Kidney (tissue), 14 donors: ENCODE measurements around the gene RGS4. TPM values are rescaled to one million over a fixed set of nuclear protein-coding genes. Genes with fewer than 3 reads are reported as not detected.

Source experiments
- DNase-seq, 5 donors: peaks; one replicate each; pipeline ENCODE4 v3.0.0-alpha.2; 2013 to 2020
- FAIRE-seq: peaks from 2 replicates; lab custom pipeline; 2012; peaks lifted over from hg19 to GRCh38; lab: Jason Lieb, UNC
- H3K27ac ChIP-seq, 2 donors: one replicate each; pipeline ENCODE4 v1.7.0; 2013; ENCODE audit warnings: low read depth in 2 of 2, low read length in 2 of 2, inconsistent platforms in 1 of 2
- H3K27me3 ChIP-seq: one replicate; pipeline ENCODE4 v1.7.1; 2013; ENCODE audit warnings: low read length, inconsistent platforms; ENCODE audit not compliant: control insufficient read depth, insufficient read depth
- H3K36me3 ChIP-seq, 3 donors: one replicate each; pipeline versions ENCODE4 v1.7.0 to v1.7.1; 2013; ENCODE audit warnings: low read length in 3 of 3, control low read depth in 1 of 3, inconsistent platforms in 1 of 3; ENCODE audit not compliant: insufficient read depth in 3 of 3, control insufficient read depth in 2 of 3
- H3K4me1 ChIP-seq, 3 donors: one replicate each; pipeline versions ENCODE4 v1.7.0 to v1.7.1; 2013; ENCODE audit warnings: low read length in 3 of 3, inconsistent platforms in 1 of 3, low read depth in 1 of 3; ENCODE audit not compliant: control insufficient read depth in 2 of 3, insufficient read depth in 2 of 3
- H3K4me3 ChIP-seq, 3 donors: one replicate each; pipeline versions ENCODE4 v1.7.0 to v1.8.1; 2013; ENCODE audit warnings: low read length in 3 of 3, control low read depth in 1 of 3, inconsistent platforms in 1 of 3
- H3K9ac ChIP-seq, 3 donors: one replicate each; pipeline versions ENCODE4 v1.7.0 to v1.7.1; 2013; ENCODE audit warnings: low read length in 3 of 3, control low read depth in 1 of 3, inconsistent platforms in 1 of 3
- H3K9me3 ChIP-seq, 3 donors: one replicate each; pipeline versions ENCODE4 v1.7.0 to v1.7.1; 2013; ENCODE audit warnings: low read length in 3 of 3, control low read depth in 1 of 3, inconsistent platforms in 1 of 3; ENCODE audit not compliant: control insufficient read depth in 2 of 3, insufficient read depth in 1 of 3
- intact Hi-C: fragments of 100-400 bp; cut with DNase I; formaldehyde crosslinking; loops from one replicate; pipeline ENCODE4 v1.11.1; 2022
- polyA plus RNA-seq: library from polyadenylated mRNA; stranded (reverse); fragments of 350-450 nt; fragmentation: Illumina TruSeq; extraction: RNeasy Lipid Tissue Mini Kit (QIAGEN cat#74804); gene quantifications from one replicate; pipeline ENCODE4 v1.2.3, GENCODE V29; 2014; ENCODE audit warnings: low read depth, low replicate concordance; ENCODE audit not compliant: insufficient read depth
- total RNA-seq: library from RNA; stranded (reverse); fragmentation: NEBNext Ultra II Directional; extraction: Animal tissue kit (Norgen Biotek cat#: 25700); gene quantifications from one replicate; pipeline ENCODE4 v1.2.1, GENCODE V29; 2021
- TF ChIP-seq, protein P1 (sequence below): IDR thresholded peaks from 3 replicates; pipeline ENCODE4 v1.5.1; 2012; ENCODE audit warnings: mild to moderate bottlenecking, moderate library complexity, borderline replicate concordance; ENCODE audit not compliant: insufficient read depth; ENCODE audit errors: extremely low read depth
- donor health status: control.
- donor health status: control.
- donor health status: control.
- donor health status: control.
- donor health status: control.
- donor health status: DM: yes; HTN: yes; CAD: no.
- donor health status: Normal renal cell carcinoma (clear cell type).

The RGS4 gene
- total and polyA plus RNA-seq, 2 donors from 2014 or later = 2.0 to 3.1 TPM

DNA sequence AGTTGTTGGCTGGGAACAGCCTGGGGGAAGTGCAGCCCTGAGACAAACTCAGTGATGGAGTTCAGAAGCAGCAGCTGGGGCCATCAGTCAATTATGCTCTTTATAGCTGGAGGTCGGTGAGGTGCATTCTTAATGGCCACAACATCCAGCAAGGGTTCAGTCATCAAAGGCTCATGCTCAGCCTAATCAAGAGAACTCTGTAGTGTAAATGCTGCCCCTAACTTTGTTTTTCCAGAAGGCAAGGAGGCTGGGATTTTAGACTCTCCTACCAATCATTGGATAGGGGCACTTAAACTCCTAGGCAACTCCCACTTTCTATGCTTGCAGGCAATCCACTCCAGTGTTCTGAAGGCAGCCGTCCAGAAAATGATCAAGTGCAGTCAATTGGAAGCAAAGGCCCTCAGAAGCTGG, 15.0 kb upstream of the RGS4 start:
- intact Hi-C loops = no loop called here
- no peak overlapping the region for H3K4me3 ChIP-seq
- H3K27ac ChIP-seq = no peak overlapping the region
- H3K9ac ChIP-seq = no peak overlapping the region
- FAIRE-seq = no peak
- peak in 4 of 5 donors; percentile 68 to 91 (median 78) for DNase-seq
- H3K4me1 ChIP-seq = no peaks in the 10 kb centered on the region
- TF ChIP-seq, protein P1, sequence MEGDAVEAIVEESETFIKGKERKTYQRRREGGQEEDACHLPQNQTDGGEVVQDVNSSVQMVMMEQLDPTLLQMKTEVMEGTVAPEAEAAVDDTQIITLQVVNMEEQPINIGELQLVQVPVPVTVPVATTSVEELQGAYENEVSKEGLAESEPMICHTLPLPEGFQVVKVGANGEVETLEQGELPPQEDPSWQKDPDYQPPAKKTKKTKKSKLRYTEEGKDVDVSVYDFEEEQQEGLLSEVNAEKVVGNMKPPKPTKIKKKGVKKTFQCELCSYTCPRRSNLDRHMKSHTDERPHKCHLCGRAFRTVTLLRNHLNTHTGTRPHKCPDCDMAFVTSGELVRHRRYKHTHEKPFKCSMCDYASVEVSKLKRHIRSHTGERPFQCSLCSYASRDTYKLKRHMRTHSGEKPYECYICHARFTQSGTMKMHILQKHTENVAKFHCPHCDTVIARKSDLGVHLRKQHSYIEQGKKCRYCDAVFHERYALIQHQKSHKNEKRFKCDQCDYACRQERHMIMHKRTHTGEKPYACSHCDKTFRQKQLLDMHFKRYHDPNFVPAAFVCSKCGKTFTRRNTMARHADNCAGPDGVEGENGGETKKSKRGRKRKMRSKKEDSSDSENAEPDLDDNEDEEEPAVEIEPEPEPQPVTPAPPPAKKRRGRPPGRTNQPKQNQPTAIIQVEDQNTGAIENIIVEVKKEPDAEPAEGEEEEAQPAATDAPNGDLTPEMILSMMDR = no peak
- no peaks in the 10 kb centered on the region for H3K27me3 ChIP-seq
- no peaks in the 10 kb centered on the region for H3K36me3 ChIP-seq
- H3K9me3 ChIP-seq = no peaks in the 10 kb centered on the region

DNA sequence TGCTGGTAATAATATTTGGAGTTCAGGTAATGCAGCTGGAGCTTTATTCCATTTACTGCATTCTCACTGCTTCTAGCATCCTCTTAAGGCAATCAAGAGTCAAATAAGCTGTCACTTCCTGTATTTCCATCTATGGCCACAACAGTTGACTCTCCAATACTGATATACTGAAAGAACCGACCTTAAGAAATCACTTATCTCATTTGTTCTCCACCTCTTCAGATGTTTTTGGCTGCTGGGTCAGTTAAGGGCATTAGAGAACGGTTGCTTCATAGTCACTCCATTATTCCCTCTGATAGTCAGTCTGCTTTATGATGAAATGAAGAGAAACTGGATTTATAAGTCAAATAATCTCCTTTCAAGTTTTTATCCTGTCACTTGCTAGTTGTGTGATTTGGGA, 14.2 kb upstream of the RGS4 start:
- Histone ChIP-seq H3K36me3 (no peaks in the 10 kb centered on the region), H3K4me3 (no peak overlapping the region), H3K9ac (no peak overlapping the region), H3K4me1 (no peaks in the 10 kb centered on the region), H3K9me3 (no peaks in the 10 kb centered on the region), H3K27me3 (no peaks in the 10 kb centered on the region), H3K27ac (no peak overlapping the region)
- FAIRE-seq = no peak
- no peak for DNase-seq
- TF ChIP-seq, protein P1 = no peak
- intact Hi-C loops = no loop called here

DNA sequence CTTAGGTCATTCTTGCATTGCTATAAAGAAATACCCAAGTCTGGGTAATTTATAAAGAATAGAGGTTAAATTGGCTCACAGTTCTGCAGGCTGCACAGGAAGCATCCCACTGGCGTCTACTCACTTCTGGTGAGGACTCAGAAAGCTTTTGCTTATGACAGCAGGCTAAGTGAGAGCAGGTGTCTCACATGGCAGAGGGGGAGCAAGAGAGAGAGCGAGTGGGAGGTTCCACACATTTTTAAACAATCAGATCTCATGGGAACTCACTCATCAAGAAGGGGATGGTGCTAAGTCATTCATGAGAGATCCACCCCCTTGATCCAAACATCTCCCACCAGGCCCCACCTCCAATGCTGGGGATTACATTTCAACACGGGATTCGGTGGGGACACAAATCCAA, 13.6 kb upstream of the RGS4 start:
- no peak overlapping the region for H3K9ac ChIP-seq
- H3K36me3 ChIP-seq = no peaks in the 10 kb centered on the region
- no peaks in the 10 kb centered on the region for H3K4me1 ChIP-seq
- TF ChIP-seq, protein P1 = no peak
- FAIRE-seq (no peak), DNase-seq (peak in 4 of 5 donors; percentile 48 to 71 (median 58))
- peak overlapping the region in 1 of 3 donors; percentile 3 for H3K4me3 ChIP-seq
- H3K9me3 ChIP-seq = no peaks in the 10 kb centered on the region
- no peaks in the 10 kb centered on the region for H3K27me3 ChIP-seq
- intact Hi-C loops = no loop called here
- H3K27ac ChIP-seq = no peak overlapping the region

DNA sequence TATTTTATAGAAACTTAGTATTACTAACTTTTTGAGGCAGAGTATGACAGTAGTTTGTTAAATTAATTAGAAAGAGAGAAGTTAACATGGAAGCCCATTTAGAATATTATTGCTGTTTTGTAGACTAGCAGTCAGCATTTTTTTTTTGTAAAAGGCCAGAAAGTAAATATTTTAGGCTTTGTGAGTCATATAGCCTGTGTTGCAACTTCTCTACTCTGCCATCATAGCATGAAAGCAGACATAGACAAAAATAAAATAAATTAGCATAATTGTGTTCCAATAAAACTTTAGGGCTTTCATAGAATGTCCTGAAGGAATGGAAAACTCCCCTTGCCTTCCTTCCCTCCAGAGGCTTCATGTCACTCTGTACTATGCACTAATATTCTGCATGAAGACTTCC, 12.3 kb upstream of the RGS4 start:
- DNase-seq = no peak
- no peak overlapping the region for H3K4me3 ChIP-seq
- no peak overlapping the region for H3K9ac ChIP-seq
- FAIRE-seq = no peak
- no peaks in the 10 kb centered on the region for H3K27me3 ChIP-seq
- intact Hi-C loops = no loop called here
- TF ChIP-seq, protein P1 = no peak
- no peak overlapping the region for H3K27ac ChIP-seq
- no peaks in the 10 kb centered on the region for H3K9me3 ChIP-seq
- H3K36me3 ChIP-seq = no peaks in the 10 kb centered on the region
- no peaks in the 10 kb centered on the region for H3K4me1 ChIP-seq
